ENCODE data around the gene NBAS. TPM values are rescaled to one million over a fixed set of nuclear protein-coding genes. Genes with fewer than 3 reads are reported as not detected.

The NBAS gene
- polyA plus RNA-seq, 1 donor from 2014 or later: 31.9 TPM

GRCh38 chr2:15311926-15312325 lies 249.2 kb downstream of the NBAS start:
- no peak overlapping the region for H3K9ac ChIP-seq (ENCODE audit: low read length)
- H3F3A ChIP-seq (ENCODE audit: insufficient read depth, low read length, poor library complexity, severe bottlenecking): no peaks in the 10 kb centered on the region

GRCh38 chr2:15311201-15311907 lies 249.8 kb downstream of the NBAS start:
- H3K9ac ChIP-seq (ENCODE audit: low read length): no peak overlapping the region
- H3K27me3 ChIP-seq (ENCODE audit: insufficient read depth, low read depth, low read length): no peaks in the 10 kb centered on the region
- no peaks in the 10 kb centered on the region for H3K79me2 ChIP-seq (replicated peaks; ENCODE audit: insufficient read depth, low read length)
- no peak overlapping the region for H3K27ac ChIP-seq (ENCODE audit: low read length)
- H4K20me1 ChIP-seq (ENCODE audit: insufficient read depth): no peaks in the 10 kb centered on the region
- H3K4me3 ChIP-seq (ENCODE audit: low read length): no peak overlapping the region
- H3K9me3 ChIP-seq (ENCODE audit: low read length): no peaks in the 10 kb centered on the region
- no peak overlapping the region for H3K4me2 ChIP-seq (ENCODE audit: low read length)
- no peaks in the 10 kb centered on the region for H3F3A ChIP-seq (ENCODE audit: insufficient read depth, low read length, poor library complexity, severe bottlenecking)
- no peak for TF ChIP-seq SMC3 (conservative IDR thresholded peaks at IDR 0.05; ENCODE audit: poor library complexity)
- no peak for TF ChIP-seq REST (IDR thresholded peaks at IDR 0.05; ENCODE audit: borderline replicate concordance)
- TF ChIP-seq EP300 (conservative IDR thresholded peaks at IDR 0.05; ENCODE audit: poor library complexity, severe bottlenecking): no peak
- no peak for TF ChIP-seq CTCF (IDR thresholded peaks at IDR 0.05; ENCODE audit: poor library complexity, severe bottlenecking)
- TF ChIP-seq RAD21 (conservative IDR thresholded peaks at IDR 0.05): no peak
- no peak for TF ChIP-seq TAF1 (IDR thresholded peaks at IDR 0.05; ENCODE audit: low read depth)
- TF ChIP-seq MXI1 (conservative IDR thresholded peaks at IDR 0.05; ENCODE audit: poor library complexity, severe bottlenecking): no peak
- no peak for TF ChIP-seq POLR2AphosphoS5 (IDR thresholded peaks at IDR 0.05)
- TF ChIP-seq EZH2 (IDR thresholded peaks at IDR 0.05; ENCODE audit: borderline replicate concordance, insufficient read depth, low read length, poor library complexity, severe bottlenecking): no peak
- no peaks in the 10 kb centered on the region for H3K36me3 ChIP-seq (ENCODE audit: insufficient read depth, low read length)
- H3K9me2 ChIP-seq (ENCODE audit: insufficient read depth, low read length): no peaks in the 10 kb centered on the region
- H2AFZ ChIP-seq (ENCODE audit: low read depth, low read length): no peak overlapping the region

More at GRCh38 chr2:15311926-15312325, 249.2 kb downstream of the NBAS start:
- Histone ChIP-seq H2AFZ (ENCODE audit: low read depth, low read length) (no peak overlapping the region), H3K9me2 (ENCODE audit: insufficient read depth, low read length) (no peaks in the 10 kb centered on the region), H3K27me3 (ENCODE audit: insufficient read depth, low read depth, low read length) (no peaks in the 10 kb centered on the region), H4K20me1 (ENCODE audit: insufficient read depth) (no peaks in the 10 kb centered on the region), H3K27ac (ENCODE audit: low read length) (no peak overlapping the region), H3K36me3 (ENCODE audit: insufficient read depth, low read length) (no peaks in the 10 kb centered on the region), H3K9me3 (ENCODE audit: low read length) (no peaks in the 10 kb centered on the region), H3K4me2 (ENCODE audit: low read length) (no peak overlapping the region), H3K4me3 (ENCODE audit: low read length) (no peak overlapping the region), H3K79me2 (replicated peaks; ENCODE audit: insufficient read depth, low read length) (no peaks in the 10 kb centered on the region)
- no peak for TF ChIP-seq EP300 (conservative IDR thresholded peaks at IDR 0.05; ENCODE audit: poor library complexity, severe bottlenecking)

All from neural cell (in vitro differentiated cells).